Forelimb muscle (tissue), 1 donor: Measurements from ENCODE around the gene C16orf92. TPM values are rescaled to one million over a fixed set of nuclear protein-coding genes. Genes with fewer than 3 reads are reported as not detected.
"Not testable (repeated sequence)": the region's sequence is repeated elsewhere in the genome, so short reads cannot be mapped to it uniquely, and the experiment has no call there.

Experiments
- DNase-seq: peaks from one replicate; pipeline ENCODE4 v3.0.0-alpha.2; 2013; ENCODE audit warnings: low read depth
- polyA plus RNA-seq: library from polyadenylated mRNA; unstranded; fragments of 120-200 nt; gene quantifications from one replicate; pipeline ENCODE4 v1.2.1, GENCODE V29; 2013; ENCODE audit not compliant: insufficient read length

The C16orf92 gene
- polyA plus RNA-seq, 1 donor, result not detected

- no peak for DNase-seq
Measured at GRCh38 chr16:30027588-30028437, 4.8 kb downstream of the C16orf92 start.

- no peak for DNase-seq
Measured at GRCh38 chr16:30028438-30029076, 5.6 kb downstream of the C16orf92 start.

GRCh38 chr16:30030011-30030685, 7.2 kb downstream of the C16orf92 start:
- no peak for DNase-seq

GRCh38 chr16:30030841-30031413, 7.9 kb downstream of the C16orf92 start, which contains the start of gene TLCD3B:
TLCD3B (minus strand) TSS chr16:30031271; CDS start chr16:30030527, 744 bp downstream.
- no peak for DNase-seq

GRCh38 chr16:30031477-30031918, 8.5 kb downstream of the C16orf92 start:
- no peak for DNase-seq

GRCh38 chr16:30032083-30032819, 9.3 kb downstream of the C16orf92 start:
- no peak for DNase-seq

GRCh38 chr16:30033270-30033669, 10.3 kb downstream of the C16orf92 start:
- no peak for DNase-seq

- DNase-seq, result no peak
Measured at GRCh38 chr16:30040221-30040620, 17.2 kb downstream of the C16orf92 start.

GRCh38 chr16:30040690-30041089, 17.7 kb downstream of the C16orf92 start:
- not testable (repeated sequence) for DNase-seq

GRCh38 chr16:30041841-30042240, 18.8 kb downstream of the C16orf92 start:
- no peak for DNase-seq

GRCh38 chr16:30046178-30046577, 23.2 kb downstream of the C16orf92 start:
- DNase-seq, result no peak

GRCh38 chr16:30046588-30046987, 23.6 kb downstream of the C16orf92 start:
- no peak for DNase-seq

- no peak for DNase-seq
Measured at GRCh38 chr16:30049871-30050270, 26.9 kb downstream of the C16orf92 start.

- DNase-seq, result no peak
Measured at GRCh38 chr16:30051518-30051917, 28.5 kb downstream of the C16orf92 start.

- peak; percentile 78 for DNase-seq
Measured at GRCh38 chr16:30052671-30053372, 29.8 kb downstream of the C16orf92 start.

GRCh38 chr16:30053376-30054015, 30.5 kb downstream of the C16orf92 start:
- DNase-seq, result no peak

GRCh38 chr16:30054451-30054850, 31.5 kb downstream of the C16orf92 start:
- DNase-seq, result no peak

- no peak for DNase-seq
Measured at GRCh38 chr16:30054959-30055553, 32.1 kb downstream of the C16orf92 start.

- no peak for DNase-seq
Measured at GRCh38 chr16:30060346-30060745, 37.3 kb downstream of the C16orf92 start.
